NCI-H446 treated with DMSO at 0.1 percent for 48 hours (cell line): ENCODE data around the gene C19orf12.

Experiments used
- DNase-seq: peaks from one replicate; lab custom pipeline; 2025; lab: John Stamatoyannopoulos, UW

C19orf12 gene

DNA sequence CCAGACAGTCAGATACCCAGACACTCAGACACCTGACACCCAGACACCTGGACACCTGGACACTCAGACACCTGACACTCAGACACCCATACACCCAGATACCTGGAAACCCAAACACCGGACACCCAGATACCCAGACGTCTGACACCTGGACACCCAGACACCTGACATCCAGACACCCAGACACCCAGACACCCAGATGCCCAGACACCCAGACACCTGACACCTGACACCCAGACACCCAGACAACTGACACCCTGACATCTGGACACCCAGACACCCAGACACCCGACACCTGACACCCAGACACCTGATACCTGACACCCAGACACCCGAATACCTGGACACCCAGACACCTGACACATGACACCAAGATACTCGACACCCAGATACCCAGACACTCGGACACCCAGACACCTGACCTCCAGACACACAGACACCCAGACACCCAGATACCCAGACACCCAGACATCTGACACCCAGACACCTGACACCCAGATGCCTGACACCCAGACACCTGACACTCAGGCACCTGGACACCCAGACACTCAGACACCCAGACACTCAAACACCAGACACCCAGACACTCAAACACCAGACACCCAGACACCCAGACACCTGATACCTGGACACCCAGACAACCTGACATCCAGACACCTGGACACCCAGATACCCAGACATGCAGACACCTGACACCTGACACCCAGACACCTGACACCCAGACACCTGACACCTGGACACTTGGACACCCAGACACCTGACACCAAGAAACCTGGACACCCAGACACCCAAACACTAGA is 19.1 kb downstream of the C19orf12 start:
- DNase-seq: no peak

- peak; percentile 52 for DNase-seq
Measured at GRCh38 chr19:29694669-29695627, 20.1 kb downstream of the C19orf12 start.

DNA sequence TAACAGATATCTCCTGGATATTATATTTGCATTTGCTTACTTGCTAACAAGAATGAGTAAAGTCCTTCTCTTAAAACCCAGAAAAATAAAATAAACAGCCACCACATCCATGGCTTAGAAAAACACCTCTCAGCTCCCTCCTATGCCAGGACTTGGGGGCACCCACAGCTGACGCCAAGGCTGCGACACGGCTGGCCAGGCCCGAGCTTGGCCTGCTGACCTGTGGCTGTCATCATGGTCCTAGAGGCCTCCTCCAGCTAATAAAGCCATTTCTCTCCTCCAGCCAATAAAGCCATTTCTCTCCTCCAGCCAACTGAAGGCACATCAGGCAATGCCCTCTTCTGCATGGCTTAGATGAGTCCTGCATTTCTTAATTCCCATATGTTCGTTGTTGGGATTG is 20.9 kb downstream of the C19orf12 start:
- no peak for DNase-seq

DNA sequence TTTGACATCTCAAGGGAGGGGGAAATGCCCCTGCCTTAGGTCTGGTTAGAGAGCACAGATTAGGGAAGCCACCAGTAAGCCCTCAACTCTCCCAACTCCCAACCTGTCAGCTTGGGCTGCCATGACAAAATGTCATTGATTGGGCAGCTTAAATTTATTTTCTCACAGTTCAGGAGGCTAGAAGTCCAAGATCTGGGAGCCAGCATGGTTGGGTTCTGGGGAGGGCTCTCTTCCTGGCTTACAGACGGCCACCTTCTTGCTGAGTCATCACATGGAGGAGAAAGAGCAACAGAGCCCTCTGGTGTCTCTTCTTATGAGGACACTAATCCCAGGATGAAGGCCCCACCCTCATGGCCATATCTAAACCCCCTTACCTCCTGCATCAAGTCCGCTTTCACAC is 24.2 kb downstream of the C19orf12 start:
- no peak for DNase-seq

- peak; percentile 36 for DNase-seq
Measured at GRCh38 chr19:29687897-29688728, 26.9 kb downstream of the C19orf12 start.

DNA sequence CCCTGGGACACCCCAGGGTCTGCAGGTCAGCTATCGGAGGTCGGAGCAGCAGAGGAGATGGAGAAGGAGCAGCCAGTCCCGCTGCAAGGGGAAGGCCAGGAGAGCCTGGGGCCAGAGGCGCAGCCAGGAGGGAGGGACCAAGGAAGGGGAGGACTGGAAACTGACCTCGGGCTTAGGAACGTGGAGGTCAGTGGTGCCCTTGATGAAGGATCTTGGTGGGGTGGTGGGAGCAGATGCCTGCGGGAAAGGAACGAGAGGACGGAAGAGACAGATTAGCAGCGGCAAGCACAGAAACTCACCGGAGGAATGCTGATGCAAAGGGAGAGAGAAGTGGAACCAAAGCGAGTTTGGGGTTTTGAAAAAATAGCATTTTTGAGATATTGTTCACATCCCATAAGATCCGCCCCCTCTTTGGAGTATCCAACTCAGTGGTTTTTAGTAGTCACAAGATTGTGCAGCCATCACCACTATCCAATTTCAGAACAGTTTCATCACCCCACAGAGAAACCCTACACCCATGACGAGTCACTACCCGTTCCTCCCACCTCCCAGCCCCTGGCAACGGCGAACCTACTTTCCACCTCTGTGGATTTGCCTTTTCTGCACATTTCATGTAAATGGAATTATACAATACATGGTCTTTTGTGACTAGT is 27.7 kb downstream of the C19orf12 start:
- no peak for DNase-seq

GRCh38 chr19:29686285-29686805 is 28.7 kb downstream of the C19orf12 start:
- no peak for DNase-seq

GRCh38 chr19:29685326-29685725 is 29.7 kb downstream of the C19orf12 start:
- DNase-seq: no peak

GRCh38 chr19:29683009-29683408 is 32.1 kb downstream of the C19orf12 start:
- no peak for DNase-seq

GRCh38 chr19:29682236-29682895 is 32.7 kb downstream of the C19orf12 start:
- DNase-seq: no peak

DNA sequence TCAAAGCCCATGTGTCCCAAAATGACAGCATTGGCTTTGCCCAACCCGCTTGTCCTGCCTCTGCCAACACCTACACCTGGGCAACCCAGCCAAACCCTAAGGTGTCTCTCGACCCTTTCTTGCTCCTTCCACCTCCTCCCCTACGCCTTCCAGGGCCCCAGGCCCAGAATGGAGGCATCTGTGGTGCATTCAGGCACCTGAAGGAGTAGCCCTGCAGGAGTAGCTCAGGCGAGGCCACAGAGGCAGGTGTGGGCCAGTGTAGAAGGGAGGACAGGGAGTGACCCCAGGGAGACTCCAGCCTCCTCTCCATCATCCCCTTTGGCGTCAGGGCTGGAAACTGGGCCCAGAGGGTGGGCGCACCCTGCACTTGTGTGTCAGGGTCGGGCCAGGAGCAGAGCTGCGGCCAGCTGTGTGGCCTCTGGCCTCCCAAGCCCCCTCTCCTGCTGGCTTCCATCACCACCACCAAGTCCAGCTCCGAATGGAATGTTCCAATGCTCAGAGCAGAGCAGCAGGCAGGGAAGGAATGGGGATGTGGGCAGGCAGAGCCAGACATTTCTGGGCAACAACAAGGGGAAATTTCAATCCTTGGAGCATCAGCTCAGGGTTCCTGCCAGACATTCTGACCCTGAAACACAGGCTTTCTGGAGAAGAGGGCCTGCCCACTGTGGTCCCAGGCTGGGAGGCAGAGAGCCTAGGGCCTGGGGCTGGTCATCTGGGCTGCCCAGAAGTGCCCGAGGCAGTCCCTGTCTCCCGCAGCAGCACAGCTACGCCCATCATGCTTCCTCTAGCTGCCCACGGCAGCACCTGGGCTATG is 33.4 kb downstream of the C19orf12 start:
- DNase-seq: no peak

DNA sequence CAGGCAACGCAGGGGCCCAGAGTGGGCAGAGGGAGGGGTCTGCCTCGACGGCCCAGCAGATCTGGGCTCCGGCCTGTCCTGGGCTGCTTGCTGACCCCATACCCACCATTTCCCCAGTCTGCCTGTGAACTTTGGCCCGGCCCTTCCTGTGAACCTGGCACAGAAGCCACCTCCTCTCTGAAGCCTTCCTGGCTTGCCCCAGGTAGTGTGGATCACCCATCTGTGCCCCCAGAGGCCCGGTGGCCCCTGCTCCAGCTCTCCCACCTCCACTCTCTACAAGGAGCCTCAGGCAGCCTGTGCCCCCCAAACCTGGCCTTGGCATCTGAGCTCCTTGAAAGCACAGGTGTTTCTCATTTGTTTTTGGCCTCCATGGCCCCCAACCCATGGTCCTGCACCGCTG is 34.1 kb downstream of the C19orf12 start:
- no peak for DNase-seq

- no peak for DNase-seq
Measured at GRCh38 chr19:29680447-29680846, 34.6 kb downstream of the C19orf12 start.

GRCh38 chr19:29679598-29680210 is 35.4 kb downstream of the C19orf12 start:
- no peak for DNase-seq

GRCh38 chr19:29678484-29679106 is 36.5 kb downstream of the C19orf12 start:
- no peak for DNase-seq

DNA sequence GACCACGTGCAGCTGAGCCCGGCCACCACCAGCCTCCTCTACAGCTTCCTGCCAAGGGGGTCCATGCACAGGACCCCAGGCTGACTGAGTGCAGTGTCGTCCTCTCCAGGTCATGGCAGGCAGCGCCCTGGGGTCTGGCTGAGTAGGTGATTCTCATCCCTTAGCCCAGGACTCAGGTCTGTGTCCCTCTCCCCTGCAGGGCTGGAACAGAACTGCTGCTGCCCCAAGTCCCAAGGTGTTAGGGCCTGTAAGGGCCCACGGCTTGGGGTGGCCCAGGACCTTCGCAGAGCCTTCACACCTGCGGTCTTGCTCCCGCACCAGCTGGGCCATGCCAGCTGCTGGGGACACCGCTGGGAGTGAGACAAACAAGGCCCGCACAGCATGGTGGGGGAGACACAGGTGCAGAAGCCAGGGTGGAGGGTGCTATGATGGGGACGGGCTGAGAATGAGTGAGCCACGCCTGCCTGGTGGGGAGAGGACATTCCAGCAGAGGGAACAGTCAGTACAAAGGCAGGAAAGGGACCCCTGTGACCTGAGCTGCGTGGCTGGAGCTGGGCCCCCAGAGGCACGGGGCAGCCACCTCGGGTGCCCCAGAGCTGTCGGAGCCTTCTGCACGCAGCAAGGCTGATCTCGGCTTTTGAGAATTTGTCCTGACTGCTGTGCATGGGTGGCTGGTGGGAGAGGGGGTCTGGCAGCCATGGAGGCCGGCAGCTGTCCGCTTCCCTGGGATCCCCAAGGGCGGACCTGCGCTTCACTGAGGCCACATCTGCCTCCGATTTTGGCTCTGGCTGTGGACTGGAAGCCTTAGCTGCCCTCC is 37.9 kb downstream of the C19orf12 start:
- DNase-seq: no peak

- DNase-seq: no peak
Measured at GRCh38 chr19:29676586-29676985, 38.5 kb downstream of the C19orf12 start.

DNA sequence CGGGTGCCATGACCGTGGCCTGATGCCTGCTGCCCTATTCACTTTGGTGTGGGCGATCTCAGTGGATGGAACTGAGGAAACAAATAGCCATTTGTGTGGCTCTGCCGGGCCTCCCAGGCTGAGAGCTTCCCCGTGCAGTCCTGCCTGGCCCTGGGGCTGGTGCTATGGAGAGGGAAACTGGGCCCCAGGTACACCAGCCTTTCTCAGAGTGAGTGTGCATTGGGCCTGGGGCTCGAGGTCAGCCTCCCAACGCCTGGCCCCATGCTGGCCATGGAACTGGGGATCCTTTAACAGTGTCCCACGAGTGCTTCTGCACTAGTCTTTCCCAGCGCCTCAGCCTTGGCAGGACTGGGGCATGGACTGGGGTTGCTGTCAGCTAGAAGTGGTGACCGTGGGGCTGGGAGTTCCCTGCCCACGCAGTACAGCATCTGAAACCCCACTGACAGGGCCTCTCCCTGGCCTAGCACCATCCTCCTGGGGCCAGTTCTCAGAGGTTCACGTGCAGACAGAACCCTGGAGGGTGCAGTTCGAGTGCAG is 39.3 kb downstream of the C19orf12 start:
- DNase-seq: no peak
